Thymus (tissue), 11 donors: ENCODE measurements around the gene RIPK4. TPM values are rescaled to one million over a fixed set of nuclear protein-coding genes. Genes with fewer than 3 reads are reported as not detected.

Experiments used
- DNase-seq, 9 donors: peaks; one replicate each; pipeline ENCODE4 v3.0.0-alpha.2; 2013; ENCODE audit warnings: low spot score in 9 of 9, low read depth in 6 of 9, missing footprints in 1 of 9
- H3K27ac ChIP-seq, 2 donors: one replicate each; pipeline ENCODE4 v1.5.1; 2013; ENCODE audit warnings: control low read depth in 1 of 2, low read depth in 1 of 2, low read length in 1 of 2, mild to moderate bottlenecking in 1 of 2, moderate library complexity in 1 of 2
- H3K27me3 ChIP-seq, 2 donors: one replicate each; pipeline ENCODE4 v1.5.1; 2013; ENCODE audit warnings: low read length in 1 of 2; ENCODE audit not compliant: control insufficient read depth in 2 of 2, insufficient read depth in 1 of 2
- H3K36me3 ChIP-seq, 2 donors: one replicate each; pipeline ENCODE4 v1.5.1; 2013; ENCODE audit warnings: low read length in 1 of 2, mild to moderate bottlenecking in 1 of 2, moderate library complexity in 1 of 2; ENCODE audit not compliant: control insufficient read depth in 2 of 2, insufficient read depth in 2 of 2
- H3K4me1 ChIP-seq, 2 donors: one replicate each; pipeline ENCODE4 v1.5.1; 2013; ENCODE audit warnings: low read length in 2 of 2; ENCODE audit not compliant: control insufficient read depth in 2 of 2, insufficient read depth in 2 of 2
- H3K4me3 ChIP-seq, 2 donors: one replicate each; pipeline ENCODE4 v1.5.1; 2013; ENCODE audit warnings: low read length in 2 of 2, control low read depth in 1 of 2, mild to moderate bottlenecking in 1 of 2
- H3K9me3 ChIP-seq, 2 donors: one replicate each; pipeline ENCODE4 v1.5.1; 2013; ENCODE audit warnings: low read length in 1 of 2, mild to moderate bottlenecking in 1 of 2; ENCODE audit not compliant: control insufficient read depth in 2 of 2, insufficient read depth in 1 of 2
- WGBS: extraction: QIAGEN DNeasy Blood & Tissue Kit; methylation state at CpG from one replicate; pipeline ENCODE4 v1.1.7; 2013; 5-methylcytosine and 5-hydroxymethylcytosine counted together
- polyA plus RNA-seq: library from polyadenylated mRNA; stranded (reverse); fragments of 200-250 nt; gene quantifications from one replicate; pipeline ENCODE4 v1.2.3, GENCODE V29; 2013
- total RNA-seq: library from RNA; stranded (reverse); fragments of 120-200 nt; gene quantifications from one replicate; pipeline ENCODE4 v1.2.4, GENCODE V29; 2013
- donor health status: healthy.

RIPK4 gene
- total and polyA plus RNA-seq, 2 donors, result 9.3 to 12.6 TPM

- peaks cover 0 to 16% of the 10 kb centered on the region in 2 donors for H3K27me3 ChIP-seq
Measured at GRCh38 chr21:41775149-41775472, 8.3 kb upstream of the RIPK4 start.

GRCh38 chr21:41774467-41775148, 7.8 kb upstream of the RIPK4 start:
- H3K4me1 ChIP-seq, result peaks cover 62 to 99% of the 10 kb centered on the region in 2 donors
- no peaks in the 10 kb centered on the region for H3K36me3 ChIP-seq
- no peak overlapping the region for H3K4me3 ChIP-seq
- H3K9me3 ChIP-seq, result peaks cover 1 to 4% of the 10 kb centered on the region in 2 donors
- WGBS, result 32% methylated on average over 10 of the region's 10 CpGs
- peaks cover 0 to 21% of the 10 kb centered on the region in 2 donors for H3K27me3 ChIP-seq
- peak overlapping the region; percentile 90 to 97 for H3K27ac ChIP-seq
- DNase-seq, result peak in 7 of 9 donors; percentile 76 to 95 (median 82)

More at GRCh38 chr21:41775149-41775472, 8.3 kb upstream of the RIPK4 start:
- H3K9me3 ChIP-seq, result peaks cover 1 to 4% of the 10 kb centered on the region in 2 donors
- H3K4me1 ChIP-seq, result peaks cover 59 to 99% of the 10 kb centered on the region in 2 donors
- peak overlapping the region; percentile 90 to 97 for H3K27ac ChIP-seq
- WGBS, result 8% methylated on average over 3 of the region's 3 CpGs
- no peaks in the 10 kb centered on the region for H3K36me3 ChIP-seq
- peak in 1 of 9 donors; percentile 67 for DNase-seq
- H3K4me3 ChIP-seq, result no peak overlapping the region

GRCh38 chr21:41772351-41773080, 5.7 kb upstream of the RIPK4 start:
- Histone ChIP-seq H3K27me3 (peaks cover 0 to 31% of the 10 kb centered on the region in 2 donors), H3K27ac (no peak overlapping the region), H3K4me1 (peaks cover 59 to 100% of the 10 kb centered on the region in 2 donors), H3K9me3 (peaks cover 1 to 4% of the 10 kb centered on the region in 2 donors), H3K4me3 (no peak overlapping the region), H3K36me3 (no peaks in the 10 kb centered on the region)
- WGBS, result 78% methylated on average over 16 of the region's 16 CpGs
- peak in 1 of 9 donors; percentile 27 for DNase-seq

- Histone ChIP-seq H3K36me3 (no peaks in the 10 kb centered on the region), H3K4me1 (peaks cover 53 to 98% of the 10 kb centered on the region in 2 donors), H3K4me3 (no peak overlapping the region), H3K27ac (no peak overlapping the region), H3K27me3 (peaks cover 3 to 40% of the 10 kb centered on the region in 2 donors), H3K9me3 (peaks cover 1 to 4% of the 10 kb centered on the region in 2 donors)
- 93% methylated on average over 7 of the region's 7 CpGs for WGBS
- DNase-seq, result no peak
Measured at GRCh38 chr21:41771625-41771945, 4.7 kb upstream of the RIPK4 start.

GRCh38 chr21:41770901-41771624, 4.2 kb upstream of the RIPK4 start:
- Histone ChIP-seq H3K36me3 (no peaks in the 10 kb centered on the region), H3K4me3 (no peak overlapping the region), H3K27ac (peak overlapping the region in 1 of 2 donors; percentile 62), H3K4me1 (peaks cover 50 to 93% of the 10 kb centered on the region in 2 donors), H3K9me3 (peaks cover 1 to 4% of the 10 kb centered on the region in 2 donors), H3K27me3 (peaks cover 6 to 45% of the 10 kb centered on the region in 2 donors)
- 72% methylated on average over 14 of the region's 14 CpGs for WGBS
- peak in 1 of 9 donors; percentile 30 for DNase-seq

- Histone ChIP-seq H3K27ac (peak overlapping the region in 1 of 2 donors; percentile 62), H3K27me3 (peaks cover 12 to 56% of the 10 kb centered on the region in 2 donors), H3K4me1 (peaks cover 40 to 89% of the 10 kb centered on the region in 2 donors), H3K36me3 (no peaks in the 10 kb centered on the region), H3K4me3 (no peak overlapping the region), H3K9me3 (peaks cover 3 to 4% of the 10 kb centered on the region in 2 donors)
- WGBS, result 92% methylated on average over 5 of the region's 5 CpGs
- DNase-seq, result no peak
Measured at GRCh38 chr21:41769933-41770332, 3.1 kb upstream of the RIPK4 start.

- DNase-seq, result no peak
- H3K4me1 ChIP-seq, result peaks cover 40 to 89% of the 10 kb centered on the region in 2 donors
- peaks cover 12 to 60% of the 10 kb centered on the region in 2 donors for H3K27me3 ChIP-seq
- H3K36me3 ChIP-seq, result no peaks in the 10 kb centered on the region
- H3K4me3 ChIP-seq, result no peak overlapping the region
- H3K27ac ChIP-seq, result peak overlapping the region in 1 of 2 donors; percentile 62
- WGBS, result 77% methylated on average over 7 of the region's 7 CpGs
- peaks cover 3 to 4% of the 10 kb centered on the region in 2 donors for H3K9me3 ChIP-seq
Measured at GRCh38 chr21:41769521-41769920, 2.7 kb upstream of the RIPK4 start.

- no peak for DNase-seq
Measured at GRCh38 chr21:41769111-41769510, 2.3 kb upstream of the RIPK4 start.

More at GRCh38 chr21:41769111-41769510, 2.3 kb upstream of the RIPK4 start:
- peaks cover 44 to 89% of the 10 kb centered on the region in 2 donors for H3K4me1 ChIP-seq
- peak overlapping the region; percentile 70 to 76 for H3K4me3 ChIP-seq
- H3K36me3 ChIP-seq, result no peaks in the 10 kb centered on the region
- H3K27me3 ChIP-seq, result peaks cover 12 to 64% of the 10 kb centered on the region in 2 donors
- peaks cover 3 to 4% of the 10 kb centered on the region in 2 donors for H3K9me3 ChIP-seq
- peak overlapping the region in 1 of 2 donors; percentile 65 for H3K27ac ChIP-seq
- WGBS, result 30% methylated on average over 10 of the region's 10 CpGs
